Peyer's patch (tissue), 4 donors: ENCODE data around the gene GCFC2. TPM values are rescaled to one million over a fixed set of nuclear protein-coding genes. Genes with fewer than 3 reads are reported as not detected.
"Not testable (repeated sequence)": the region's sequence is repeated elsewhere in the genome, so short reads cannot be mapped to it uniquely, and the experiment has no call there.

Experiments used
- DNase-seq, 3 donors: peaks; one replicate each; pipeline ENCODE4 v3.0.0-alpha.2; 2017 to 2019
- H3K27ac ChIP-seq, 4 donors: fragments of 200-600 bp; sonication (generic); one replicate each; pipeline ENCODE4 v1.5.1; 2016 to 2019
- H3K27me3 ChIP-seq, 2 donors: fragments of 200-600 bp; sonication (generic); one replicate each; pipeline ENCODE4 v1.5.1; 2019
- H3K36me3 ChIP-seq, 3 donors: fragments of 200-600 bp; sonication (generic); one replicate each; pipeline ENCODE4 v1.5.1; 2016 to 2019
- H3K4me1 ChIP-seq, 4 donors: fragments of 200-600 bp; sonication (generic); one replicate each; pipeline ENCODE4 v1.5.1; 2016 to 2019
- H3K4me3 ChIP-seq, 4 donors: fragments of 200-600 bp; sonication (generic); 1 replicate in 3 of 4; 2 replicates in 1 of 4; pipeline ENCODE4 v1.5.1; 2016 to 2019; ENCODE audit warnings: mild to moderate bottlenecking in 1 of 4
- H3K9me3 ChIP-seq, 4 donors: fragments of 200-600 bp; sonication (generic); one replicate each; pipeline ENCODE4 v1.5.1; 2016 to 2019; ENCODE audit warnings: mild to moderate bottlenecking in 1 of 4
- CTCF ChIP-seq, 6 experiments: fragments of 450-650 bp in 4 of 6; fragments of 200-600 bp in 2 of 6; sonication (generic) in 1 of 6; IDR thresholded peaks; one replicate each; pipeline ENCODE4 v1.5.1; 2017 to 2019; ENCODE audit warnings: antibody characterized with exemption in 6 of 6, mild to moderate bottlenecking in 3 of 6, moderate library complexity in 1 of 6
- POLR2A ChIP-seq, 2 donors: fragments of 450-650 bp; IDR thresholded peaks; one replicate each; pipeline ENCODE4 v1.5.1; 2017; ENCODE audit warnings: antibody characterized with exemption in 2 of 2, mild to moderate bottlenecking in 2 of 2, moderate library complexity in 2 of 2
- total RNA-seq, 4 donors: library from RNA; depleted of rRNA; stranded (reverse); fragments of >200 nt; gene quantifications; one replicate each; pipeline ENCODE4 v1.1.0, GENCODE V29; 2016

The GCFC2 gene
- total RNA-seq, 4 donors from 2014 or later = 20.8 to 33.5 (median 26.1) TPM

GRCh38 chr2:75705921-75706320 lies 4.8 kb downstream of the GCFC2 start:
- Histone ChIP-seq H3K36me3 (peaks cover 0 to 26% (median 0%) of the 10 kb centered on the region in 3 donors), H3K4me3 (no peak overlapping the region), H3K27me3 (no peaks in the 10 kb centered on the region), H3K9me3 (no peaks in the 10 kb centered on the region), H3K4me1 (peaks cover 0 to 9% (median 2%) of the 10 kb centered on the region in 4 donors), H3K27ac (no peak overlapping the region)
- DNase-seq = no peak
- TF ChIP-seq POLR2A (IDR thresholded peaks at IDR 0.05) (no peak), CTCF (IDR thresholded peaks at IDR 0.05) (no peak)

GRCh38 chr2:75703589-75704287 lies 7.0 kb downstream of the GCFC2 start:
- Histone ChIP-seq H3K4me3 (no peak overlapping the region), H3K27ac (no peak overlapping the region), H3K36me3 (peaks cover 0 to 38% (median 0%) of the 10 kb centered on the region in 3 donors), H3K27me3 (no peaks in the 10 kb centered on the region), H3K9me3 (no peaks in the 10 kb centered on the region), H3K4me1 (no peaks in the 10 kb centered on the region)
- DNase-seq = no peak
- TF ChIP-seq POLR2A (IDR thresholded peaks at IDR 0.05) = no peak
- TF ChIP-seq CTCF (IDR thresholded peaks at IDR 0.05) = no peak

- Histone ChIP-seq H3K4me3 (no peak overlapping the region), H3K27me3 (no peaks in the 10 kb centered on the region), H3K4me1 (no peaks in the 10 kb centered on the region), H3K27ac (no peak overlapping the region), H3K36me3 (peaks cover 0 to 38% (median 0%) of the 10 kb centered on the region in 3 donors), H3K9me3 (no peaks in the 10 kb centered on the region)
- TF ChIP-seq POLR2A (IDR thresholded peaks at IDR 0.05) (no peak), CTCF (IDR thresholded peaks at IDR 0.05) (no peak)
- no peak for DNase-seq
These were observed 8.1 kb downstream of the GCFC2 start for GRCh38 chr2:75702593-75702992.

GRCh38 chr2:75698918-75699317 lies 11.8 kb downstream of the GCFC2 start:
- Histone ChIP-seq H3K36me3 (peaks cover 0 to 35% (median 0%) of the 10 kb centered on the region in 3 donors), H3K4me1 (no peaks in the 10 kb centered on the region), H3K4me3 (no peak overlapping the region), H3K9me3 (no peaks in the 10 kb centered on the region), H3K27ac (no peak overlapping the region), H3K27me3 (no peaks in the 10 kb centered on the region)
- no peak for DNase-seq
- no peak for TF ChIP-seq POLR2A (IDR thresholded peaks at IDR 0.05)
- no peak for TF ChIP-seq CTCF (IDR thresholded peaks at IDR 0.05)

GRCh38 chr2:75688196-75688595 lies 22.5 kb downstream of the GCFC2 start:
- Histone ChIP-seq H3K36me3 (peaks cover 0 to 52% (median 0%) of the 10 kb centered on the region in 3 donors), H3K27ac (no peak overlapping the region), H3K4me1 (no peaks in the 10 kb centered on the region), H3K4me3 (no peak overlapping the region), H3K9me3 (no peaks in the 10 kb centered on the region), H3K27me3 (no peaks in the 10 kb centered on the region)
- DNase-seq = no peak
- TF ChIP-seq POLR2A (IDR thresholded peaks at IDR 0.05) = no peak
- TF ChIP-seq CTCF (IDR thresholded peaks at IDR 0.05) = no peak

- H3K9me3 ChIP-seq, H3K4me1 ChIP-seq, H3K27me3 ChIP-seq, H3K4me3 ChIP-seq, H3K27ac ChIP-seq, DNase-seq: not testable (repeated sequence)
- H3K36me3 ChIP-seq = peaks cover 0 to 40% (median 0%) of the 10 kb centered on the region in 3 donors
These were observed 27.3 kb downstream of the GCFC2 start for GRCh38 chr2:75683430-75683829.
